SU-DHL-6 (cell line): ENCODE data around the gene CHRND.

Experiments used
- H2AFZ ChIP-seq: fragments of 200-600 bp; sonication (generic); 2 replicates; pipeline ENCODE4 v1.6.1; 2014; ENCODE audit warnings: low read depth, mild to moderate bottlenecking, moderate library complexity, mixed read lengths, antibody characterized with exemption, low read length; ENCODE audit not compliant: severe bottlenecking
- H3F3A ChIP-seq: fragments of 200-600 bp; shearing (Covaris generic); 2 replicates; pipeline ENCODE4 v1.6.0; 2016; ENCODE audit warnings: antibody characterized with exemption, mild to moderate bottlenecking; ENCODE audit not compliant: insufficient read depth
- H3K27ac ChIP-seq: fragments of 200-600 bp; sonication (generic); 2 replicates; pipeline ENCODE4 v1.5.1; 2016; ENCODE audit warnings: low read depth, mild to moderate bottlenecking, low read length, moderate library complexity, mixed read lengths
- H3K27me3 ChIP-seq: fragments of 200-600 bp; sonication (generic), shearing (Covaris generic); 2 replicates; pipeline ENCODE4 v1.6.0; 2014; ENCODE audit warnings: mild to moderate bottlenecking, low read length
- H3K36me3 ChIP-seq: fragments of 200-600 bp; sonication (generic); 2 replicates; pipeline ENCODE4 v1.6.1; 2014; ENCODE audit warnings: mild to moderate bottlenecking, low read length, mixed read lengths
- H3K4me2 ChIP-seq: fragments of 300-600, 200-600 bp; shearing (Covaris generic), sonication (generic); 2 replicates; pipeline ENCODE4 v1.6.0; 2014; ENCODE audit warnings: low read length, low read depth, mild to moderate bottlenecking; ENCODE audit not compliant: poor library complexity, severe bottlenecking
- H3K4me3 ChIP-seq: fragments of 200-600 bp; sonication (generic); 2 replicates; pipeline ENCODE4 v1.5.1; 2014; ENCODE audit warnings: antibody characterized with exemption, low read length, mild to moderate bottlenecking, mixed read lengths; ENCODE audit not compliant: insufficient read depth, poor library complexity, severe bottlenecking
- H3K79me2 ChIP-seq: fragments of 200-600 bp; sonication (generic); 2 replicates; pipeline ENCODE4 v1.6.1; 2014; ENCODE audit warnings: mild to moderate bottlenecking, low read length, moderate library complexity; ENCODE audit not compliant: insufficient read depth
- H3K9ac ChIP-seq: fragments of 200-600 bp; sonication (generic); 2 replicates; pipeline ENCODE4 v1.7.0; 2014; ENCODE audit warnings: mild to moderate bottlenecking, low read length
- H3K9me2 ChIP-seq: fragments of 200-600 bp; sonication (generic); replicated peaks from 2 replicates; pipeline ENCODE4 v1.6.1; 2014; ENCODE audit warnings: low read length; ENCODE audit not compliant: insufficient read depth
- H3K9me3 ChIP-seq: fragments of 200-600 bp; sonication (generic); 2 replicates; pipeline ENCODE4 v1.6.1; 2014; ENCODE audit warnings: low read length, mixed read lengths; ENCODE audit not compliant: insufficient read depth
- H4K20me1 ChIP-seq: fragments of 200-600 bp; sonication (generic); 2 replicates; pipeline ENCODE4 v1.6.1; 2014; ENCODE audit warnings: low read depth, mild to moderate bottlenecking, antibody characterized with exemption, low read length, moderate library complexity, mixed read lengths
- CTCF ChIP-seq: fragments of 200-600 bp; sonication (generic); IDR thresholded peaks from one replicate; pipeline ENCODE4 v1.5.1; 2017; ENCODE audit warnings: antibody characterized with exemption, mild to moderate bottlenecking, low read length, moderate library complexity; ENCODE audit not compliant: insufficient read depth, poor library complexity, severe bottlenecking
- EZH2phosphoT487 ChIP-seq: fragments of 200-600 bp; sonication (generic), shearing (Covaris generic); conservative IDR thresholded peaks from 2 replicates; pipeline ENCODE4 v1.6.1; 2018; ENCODE audit warnings: mild to moderate bottlenecking, antibody characterized with exemption, low read length, moderate library complexity, mixed read lengths

CHRND gene

GRCh38 chr2:232520489-232520888, 5.5 kb upstream of the CHRND start:
- no peak overlapping the region for H2AFZ ChIP-seq
- no peaks in the 10 kb centered on the region for H3K9me3 ChIP-seq
- no peaks in the 10 kb centered on the region for H3K36me3 ChIP-seq
- no peaks in the 10 kb centered on the region for H3K9me2 ChIP-seq
- H3K4me3 ChIP-seq = no peak overlapping the region
- TF ChIP-seq CTCF = no peak
- TF ChIP-seq EZH2phosphoT487 = no peak
- H3F3A ChIP-seq = no peaks in the 10 kb centered on the region
- no peak overlapping the region for H3K4me2 ChIP-seq
- no peaks in the 10 kb centered on the region for H4K20me1 ChIP-seq
- no peaks in the 10 kb centered on the region for H3K79me2 ChIP-seq
- H3K27ac ChIP-seq = no peak overlapping the region
- no peaks in the 10 kb centered on the region for H3K27me3 ChIP-seq
- no peak overlapping the region for H3K9ac ChIP-seq

- H3K9me2 ChIP-seq = no peaks in the 10 kb centered on the region
- H3K4me2 ChIP-seq = no peak overlapping the region
- H3K79me2 ChIP-seq = no peaks in the 10 kb centered on the region
- H3F3A ChIP-seq = no peaks in the 10 kb centered on the region
- H3K27ac ChIP-seq = no peak overlapping the region
- H3K36me3 ChIP-seq = no peaks in the 10 kb centered on the region
- H3K4me3 ChIP-seq = no peak overlapping the region
- no peaks in the 10 kb centered on the region for H3K27me3 ChIP-seq
- no peak overlapping the region for H3K9ac ChIP-seq
- H3K9me3 ChIP-seq = no peaks in the 10 kb centered on the region
- TF ChIP-seq EZH2phosphoT487 (no peak), CTCF (no peak)
- H4K20me1 ChIP-seq = no peaks in the 10 kb centered on the region
- H2AFZ ChIP-seq = no peak overlapping the region
Observed at GRCh38 chr2:232521098-232521497, 4.9 kb upstream of the CHRND start.

- H3K36me3 ChIP-seq = no peaks in the 10 kb centered on the region
- H3K27me3 ChIP-seq = no peaks in the 10 kb centered on the region
- no peak overlapping the region for H3K4me3 ChIP-seq
- no peaks in the 10 kb centered on the region for H3F3A ChIP-seq
- H3K9ac ChIP-seq = no peak overlapping the region
- no peaks in the 10 kb centered on the region for H3K9me2 ChIP-seq
- no peak overlapping the region for H2AFZ ChIP-seq
- no peaks in the 10 kb centered on the region for H3K79me2 ChIP-seq
- no peaks in the 10 kb centered on the region for H4K20me1 ChIP-seq
- H3K27ac ChIP-seq = no peak overlapping the region
- no peak for TF ChIP-seq EZH2phosphoT487
- peak; percentile 47 for TF ChIP-seq CTCF
- no peaks in the 10 kb centered on the region for H3K9me3 ChIP-seq
- H3K4me2 ChIP-seq = no peak overlapping the region
Observed at GRCh38 chr2:232521959-232522622, 3.9 kb upstream of the CHRND start.
